Stomach (tissue), 4 donors: ENCODE results near the gene ECM2.

ENCODE experiments used
- CTCF ChIP-seq, 7 experiments: fragments of 450-650 bp in 4 of 7; fragments of 200-600 bp in 3 of 7; sonication (generic) in 3 of 7; IDR thresholded peaks; one replicate each; pipeline ENCODE4 v1.5.1; 2016 to 2019; ENCODE audit warnings: antibody characterized with exemption in 7 of 7, control low read depth in 2 of 7, mild to moderate bottlenecking in 1 of 7
- POLR2A ChIP-seq, 4 donors: fragments of 450-650 bp; IDR thresholded peaks; one replicate each; pipeline ENCODE4 v1.6.1; 2016; ENCODE audit warnings: antibody characterized with exemption in 4 of 4, control low read depth in 2 of 4, mild to moderate bottlenecking in 1 of 4, moderate library complexity in 1 of 4
- POLR2AphosphoS5 ChIP-seq, 3 donors: sonication (generic); formaldehyde crosslinking; IDR thresholded peaks; one replicate each; pipeline ENCODE4 v1.6.1; 2016; ENCODE audit warnings: antibody characterized with exemption in 3 of 3

GRCh38 chr9:92510747-92511146, 25.0 kb downstream of the ECM2 start:
- TF ChIP-seq CTCF (IDR thresholded peaks at IDR 0.05): no peak
- no peak for TF ChIP-seq POLR2A (IDR thresholded peaks at IDR 0.05)
- no peak for TF ChIP-seq POLR2AphosphoS5 (IDR thresholded peaks at IDR 0.05)
